GM12865 (cell line): ENCODE data around the gene PER3.

Experiments used
- DNase-seq: peaks from one replicate; pipeline ENCODE4 v3.0.0; 2010; ENCODE audit warnings: low read depth
- H3K4me3 ChIP-seq: 2 replicates; pipeline ENCODE4 v1.5.1; 2011; ENCODE audit warnings: mild to moderate bottlenecking, low read depth, low read length, control low read depth
- TF ChIP-seq, protein P1 (sequence below): IDR thresholded peaks from 2 replicates; pipeline ENCODE4 v1.5.1; 2011; ENCODE audit warnings: low read length, control low read depth, low read depth, inconsistent platforms; ENCODE audit not compliant: insufficient read depth; ENCODE audit errors: missing control alignments

The PER3 gene

GRCh38 chr1:7857000-7857399 lies 72.9 kb downstream of the PER3 start:
- DNase-seq, result no peak
- TF ChIP-seq, protein P1, sequence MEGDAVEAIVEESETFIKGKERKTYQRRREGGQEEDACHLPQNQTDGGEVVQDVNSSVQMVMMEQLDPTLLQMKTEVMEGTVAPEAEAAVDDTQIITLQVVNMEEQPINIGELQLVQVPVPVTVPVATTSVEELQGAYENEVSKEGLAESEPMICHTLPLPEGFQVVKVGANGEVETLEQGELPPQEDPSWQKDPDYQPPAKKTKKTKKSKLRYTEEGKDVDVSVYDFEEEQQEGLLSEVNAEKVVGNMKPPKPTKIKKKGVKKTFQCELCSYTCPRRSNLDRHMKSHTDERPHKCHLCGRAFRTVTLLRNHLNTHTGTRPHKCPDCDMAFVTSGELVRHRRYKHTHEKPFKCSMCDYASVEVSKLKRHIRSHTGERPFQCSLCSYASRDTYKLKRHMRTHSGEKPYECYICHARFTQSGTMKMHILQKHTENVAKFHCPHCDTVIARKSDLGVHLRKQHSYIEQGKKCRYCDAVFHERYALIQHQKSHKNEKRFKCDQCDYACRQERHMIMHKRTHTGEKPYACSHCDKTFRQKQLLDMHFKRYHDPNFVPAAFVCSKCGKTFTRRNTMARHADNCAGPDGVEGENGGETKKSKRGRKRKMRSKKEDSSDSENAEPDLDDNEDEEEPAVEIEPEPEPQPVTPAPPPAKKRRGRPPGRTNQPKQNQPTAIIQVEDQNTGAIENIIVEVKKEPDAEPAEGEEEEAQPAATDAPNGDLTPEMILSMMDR, result no peak

GRCh38 chr1:7857985-7858384 lies 73.9 kb downstream of the PER3 start:
- TF ChIP-seq, protein P1, result no peak
- no peak for DNase-seq
- no peak overlapping the region for H3K4me3 ChIP-seq

More at GRCh38 chr1:7857000-7857399, 72.9 kb downstream of the PER3 start:
- H3K4me3 ChIP-seq, result no peak overlapping the region

- H3K4me3 ChIP-seq, result no peak overlapping the region
- DNase-seq, result no peak
- TF ChIP-seq, protein P1, result no peak
Measured at GRCh38 chr1:7859406-7859805, 75.3 kb downstream of the PER3 start.

DNA sequence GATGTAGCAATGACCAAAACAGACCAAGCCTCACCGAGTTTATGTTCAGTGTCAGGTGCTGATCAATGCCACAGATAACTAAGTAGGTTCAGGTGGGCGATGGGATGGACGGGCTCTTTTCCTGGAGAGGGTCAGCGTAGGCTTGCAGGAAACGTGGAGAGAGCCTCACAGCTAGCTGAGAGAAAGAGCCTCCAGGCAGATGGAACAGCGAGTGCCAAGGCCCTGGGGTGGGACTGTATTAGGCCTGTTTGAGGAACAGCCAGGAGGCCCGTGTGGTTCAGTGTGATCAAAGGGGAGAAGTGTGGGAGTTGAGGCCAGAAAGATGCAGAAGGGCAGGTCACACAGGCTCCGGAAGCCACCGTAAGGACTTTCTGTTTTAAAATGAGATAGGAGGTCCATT lies 76.0 kb downstream of the PER3 start:
- DNase-seq, result no peak
- H3K4me3 ChIP-seq, result no peak overlapping the region
- TF ChIP-seq, protein P1, result no peak

GRCh38 chr1:7861452-7861851 lies 77.4 kb downstream of the PER3 start:
- TF ChIP-seq, protein P1, result no peak
- no peak for DNase-seq
- H3K4me3 ChIP-seq, result no peak overlapping the region

GRCh38 chr1:7862211-7863060 lies 78.3 kb downstream of the PER3 start:
- no peak for DNase-seq
- TF ChIP-seq, protein P1, result no peak
- no peak overlapping the region for H3K4me3 ChIP-seq

DNA sequence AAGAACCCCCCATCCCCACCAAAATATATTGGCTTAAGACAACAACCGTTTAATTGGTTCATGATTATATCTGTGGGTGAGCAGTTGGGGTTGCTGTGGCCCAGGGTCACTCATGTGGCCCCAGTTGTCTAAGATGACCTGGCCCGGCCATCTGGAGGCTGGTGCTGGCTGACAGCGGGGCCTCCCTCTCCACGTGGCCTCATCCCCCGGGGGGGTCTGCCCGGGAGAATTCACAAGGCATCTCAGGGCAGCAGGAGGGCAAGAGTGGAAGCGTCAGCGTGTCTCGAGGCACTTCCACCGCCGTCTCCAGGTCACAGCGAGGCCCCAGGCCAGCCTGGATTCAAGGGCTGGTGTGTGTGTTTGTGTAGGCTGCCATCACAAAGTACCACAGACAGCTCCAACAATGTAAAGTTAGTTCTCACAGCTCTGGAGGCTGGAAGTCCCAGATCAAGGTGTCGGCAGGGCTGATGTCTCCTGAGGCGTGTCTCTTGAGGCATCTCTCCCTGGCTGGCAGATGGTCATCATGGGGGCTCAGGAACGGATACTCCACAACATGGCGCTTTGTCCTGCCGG lies 79.8 kb downstream of the PER3 start:
- TF ChIP-seq, protein P1, result no peak
- H3K4me3 ChIP-seq, result no peak overlapping the region
- no peak for DNase-seq
